ENCODE measurements around the gene BICDL1.
A peak's percentile ranks its signal among the peaks of the same experiment; 100 is the strongest.

The BICDL1 gene

GRCh38 chr12:119988472-119989360, at the start of gene BICDL1 (continued):
- no peak for TF ChIP-seq ZNF132 (tag by site-specific recombination; IDR thresholded peaks at IDR 0.05; ENCODE audit: borderline replicate concordance)
- TF ChIP-seq ZNF48 (tag by site-specific recombination; IDR thresholded peaks at IDR 0.05), result no peak
- no peak for TF ChIP-seq ZNF433 (tag by site-specific recombination; IDR thresholded peaks at IDR 0.05; ENCODE audit: low read depth)
- no peak for TF ChIP-seq MZF1 (tag by site-specific recombination; IDR thresholded peaks at IDR 0.05; ENCODE audit: borderline replicate concordance)
- no peak for TF ChIP-seq ZNF518A (tag by site-specific recombination; conservative IDR thresholded peaks at IDR 0.05; ENCODE audit: low read depth)
- no peak for TF ChIP-seq ZNF529 (tag by site-specific recombination; IDR thresholded peaks at IDR 0.05; ENCODE audit: insufficient replicate concordance)
- TF ChIP-seq ZNF394 (tag by site-specific recombination; IDR thresholded peaks at IDR 0.05; ENCODE audit: borderline replicate concordance), result peak; percentile 29; the same call in 1 of the 2 replicates
- TF ChIP-seq ZNF670 (tag by site-specific recombination; IDR thresholded peaks at IDR 0.05; ENCODE audit: low read depth), result no peak
- TF ChIP-seq FEZF1 (tag by site-specific recombination; IDR thresholded peaks at IDR 0.05), result peak; percentile 87
- TF ChIP-seq GLIS2 (tag by site-specific recombination; IDR thresholded peaks at IDR 0.05), result peak; percentile 93
- TF ChIP-seq ZNF37A (tag by site-specific recombination; IDR thresholded peaks at IDR 0.05), result no peak
- TF ChIP-seq PRDM1 (tag by site-specific recombination; IDR thresholded peaks at IDR 0.05), result no peak
- TF ChIP-seq ZBTB1 (tag by site-specific recombination; IDR thresholded peaks at IDR 0.05), result no peak
- TF ChIP-seq ZNF148 (tag by site-specific recombination; IDR thresholded peaks at IDR 0.05; ENCODE audit: borderline replicate concordance), result no peak
- TF ChIP-seq SP7 (tag by site-specific recombination; IDR thresholded peaks at IDR 0.05), result peak; percentile 59; the same call in 1 of the 2 replicates
- no peak for TF ChIP-seq ZNF654 (tag by site-specific recombination; IDR thresholded peaks at IDR 0.05; ENCODE audit: low read depth)
- peak; percentile 72 for TF ChIP-seq SP2 (tag by site-specific recombination; IDR thresholded peaks at IDR 0.05)
- no peak for TF ChIP-seq BCL11B (tag by site-specific recombination; IDR thresholded peaks at IDR 0.05; ENCODE audit: low read depth)
- no peak for TF ChIP-seq ZNF266 (tag by site-specific recombination; IDR thresholded peaks at IDR 0.05; ENCODE audit: low read depth)
- TF ChIP-seq OSR2 (tag by site-specific recombination; IDR thresholded peaks at IDR 0.05), result no peak
- TF ChIP-seq ZNF555 (tag by site-specific recombination; conservative IDR thresholded peaks at IDR 0.05), result no peak
- no peak for TF ChIP-seq ZNF514 (tag by site-specific recombination; IDR thresholded peaks at IDR 0.05)
- TF ChIP-seq ZBTB10 (tag by site-specific recombination; IDR thresholded peaks at IDR 0.05), result peak; percentile 87
- TF ChIP-seq BCL6B (tag by site-specific recombination; IDR thresholded peaks at IDR 0.05), result no peak
- peak; percentile 84 for TF ChIP-seq EGR2 (tag by site-specific recombination; IDR thresholded peaks at IDR 0.05; ENCODE audit: low read depth)
- TF ChIP-seq KLF10 (tag by site-specific recombination; IDR thresholded peaks at IDR 0.05), result peak; percentile 70
- no peak for TF ChIP-seq ZSCAN23 (tag by site-specific recombination; IDR thresholded peaks at IDR 0.05)
- TF ChIP-seq ZNF544 (tag by site-specific recombination; IDR thresholded peaks at IDR 0.05), result no peak
- 0 out of 2 replicates have a peak, but pooled peaks have one; percentile 23 for TF ChIP-seq ZFP37 (tag by site-specific recombination; IDR thresholded peaks at IDR 0.05)
